B cell (primary cell): Measurements from ENCODE around the gene CHST11. TPM values are rescaled to one million over a fixed set of nuclear protein-coding genes. Genes with fewer than 3 reads are reported as not detected.

Source experiments
- ATAC-seq: fragments of 200-7000 bp; cut with Tn5 transposase; one replicate; pipeline ENCODE4 v1.10.0; 2021; ENCODE audit warnings: low read depth, mild to moderate bottlenecking, moderate number of reproducible peaks, moderate library complexity
- CTCF ChIA-PET: fragments of 350-600 bp; sonication (Branson Sonifier 250); formaldehyde crosslinking; loops from one replicate; lab custom pipeline; 2021; ENCODE audit warnings: antibody characterized with exemption, inconsistent platforms; lab: Charles Lee
- POLR2A ChIA-PET: fragments of 350-600 bp; sonication (Branson Sonifier 250); formaldehyde crosslinking; loops from one replicate; lab custom pipeline; 2021; ENCODE audit warnings: antibody characterized with exemption; lab: Charles Lee
- DNase-seq: peaks from one replicate; pipeline ENCODE4 v3.0.0; 2013
- H2AFZ ChIP-seq: 2 replicates; pipeline ENCODE4 v1.6.1; 2012; ENCODE audit warnings: mild to moderate bottlenecking, low read depth, low read length; ENCODE audit not compliant: insufficient read depth, poor library complexity, severe bottlenecking
- H3K27ac ChIP-seq, 2 donors: 1 replicate in 1 of 2; 2 replicates in 1 of 2; pipeline ENCODE4 v1.5.1; 2012 to 2013; ENCODE audit warnings: low read length in 2 of 2, mild to moderate bottlenecking in 2 of 2, moderate library complexity in 1 of 2
- H3K27me3 ChIP-seq, 4 experiments: fragments of 200-600 bp in 1 of 4; sonication (generic) in 1 of 4; replicated peaks in 1 of 4; 1 replicate in 2 of 4; 2 replicates in 2 of 4; pipeline versions ENCODE4 v1.6.1 to v1.7.0; 2013 to 2016; ENCODE audit warnings: low read length in 3 of 4, mild to moderate bottlenecking in 2 of 4, mixed read lengths in 1 of 4, moderate library complexity in 1 of 4; ENCODE audit not compliant: insufficient read depth in 4 of 4, control insufficient read depth in 3 of 4; ENCODE audit errors: control extremely low read depth in 1 of 4
- H3K36me3 ChIP-seq, 2 experiments: replicated peaks in 1 of 2; 1 replicate in 1 of 2; 2 replicates in 1 of 2; pipeline versions ENCODE4 v1.6.1 to v1.7.1; 2013; ENCODE audit warnings: low read length in 1 of 2; ENCODE audit not compliant: insufficient read depth in 2 of 2, control insufficient read depth in 1 of 2; ENCODE audit errors: control extremely low read depth in 1 of 2, extremely low read depth in 1 of 2
- H3K4me1 ChIP-seq, 2 donors: fragments of 200-600 bp in 1 of 2; sonication (generic) in 1 of 2; 1 replicate in 1 of 2; 2 replicates in 1 of 2; pipeline versions ENCODE4 v1.5.1 to v1.6.1; 2013 to 2017; ENCODE audit warnings: low read length in 2 of 2; ENCODE audit not compliant: control insufficient read depth in 2 of 2, insufficient read depth in 2 of 2
- H3K4me2 ChIP-seq: replicated peaks from 2 replicates; pipeline ENCODE3; 2012; ENCODE audit warnings: mild to moderate bottlenecking, low read depth, low read length; ENCODE audit not compliant: poor library complexity, severe bottlenecking
- H3K4me3 ChIP-seq, 5 experiments: fragments of 200-600 bp in 1 of 5; sonication (generic) in 1 of 5; 1 replicate in 3 of 5; 2 replicates in 2 of 5; pipeline versions ENCODE4 v1.5.1 to v1.7.0; 2011 to 2016; ENCODE audit warnings: low read length in 4 of 5, mild to moderate bottlenecking in 4 of 5, low read depth in 2 of 5, control low read depth in 1 of 5, moderate library complexity in 1 of 5; ENCODE audit not compliant: insufficient read depth in 1 of 5; ENCODE audit errors: control extremely low read depth in 1 of 5, extremely low read depth in 1 of 5
- H3K79me2 ChIP-seq: fragments of 200-600 bp; sonication (generic); one replicate; pipeline ENCODE4 v1.6.0; 2016; ENCODE audit warnings: low read length; ENCODE audit not compliant: control insufficient read depth, insufficient read depth
- H3K9ac ChIP-seq: fragments of 200-600 bp; sonication (generic); 2 replicates; pipeline ENCODE4 v1.6.1; 2017; ENCODE audit warnings: mild to moderate bottlenecking, low read length, moderate library complexity
- H3K9me3 ChIP-seq, 3 donors: one replicate each; pipeline versions ENCODE4 v1.6.1 to v1.7.1; 2013; ENCODE audit warnings: low read length in 2 of 3; ENCODE audit not compliant: control insufficient read depth in 2 of 3, insufficient read depth in 1 of 3; ENCODE audit errors: control extremely low read depth in 1 of 3
- H4K20me1 ChIP-seq: 2 replicates; pipeline ENCODE4 v1.6.0; 2012; ENCODE audit warnings: mild to moderate bottlenecking, low read length; ENCODE audit not compliant: insufficient read depth, control insufficient read depth, poor library complexity, severe bottlenecking
- H3K27ac Mint-ChIP-seq: one replicate; pipeline ENCODE4 v1.8.0; 2021; ENCODE audit warnings: mixed read lengths
- H3K27me3 Mint-ChIP-seq: one replicate; pipeline ENCODE4 v1.8.0; 2021; ENCODE audit warnings: mixed read lengths
- H3K4me1 Mint-ChIP-seq: one replicate; pipeline ENCODE4 v1.8.0; 2021; ENCODE audit warnings: mixed read lengths
- H3K4me3 Mint-ChIP-seq: one replicate; pipeline ENCODE4 v1.8.0; 2021; ENCODE audit warnings: mixed read lengths
- H3K9me3 Mint-ChIP-seq: one replicate; pipeline ENCODE4 v1.8.0; 2022; ENCODE audit warnings: mixed read lengths; ENCODE audit not compliant: insufficient read depth
- CTCF ChIP-seq: fragments of 200-600 bp; IDR thresholded peaks from one replicate; pipeline ENCODE4 v1.8.0; 2022; ENCODE audit warnings: antibody characterized with exemption, mild to moderate bottlenecking
- EZH2 ChIP-seq: IDR thresholded peaks from 2 replicates; pipeline ENCODE4 v1.6.1; 2012; ENCODE audit warnings: borderline replicate concordance, low read depth, mild to moderate bottlenecking, moderate library complexity, low read length; ENCODE audit not compliant: insufficient read depth, poor library complexity, severe bottlenecking
- WGBS: methylation state at CpG from one replicate; pipeline ENCODE4 v1.1.5; 2013; ENCODE audit warnings: missing lambda C conversion rate; ENCODE audit not compliant: insufficient coverage; 5-methylcytosine and 5-hydroxymethylcytosine counted together
- intact Hi-C: fragments of 100-400 bp; cut with micrococcal nuclease; formaldehyde crosslinking; loops from one replicate; pipeline ENCODE4 v1.10.0; 2022
- polyA plus RNA-seq: library from polyadenylated mRNA; depleted of rRNA; stranded (reverse); fragments of >200 nt; gene quantifications from 2 replicates; pipeline ENCODE4 v1.2.3, GENCODE V29; 2012
- total RNA-seq, 2 donors: library from RNA; stranded (reverse); fragments of 120-200 nt in 1 of 2; gene quantifications; 1 replicate in 1 of 2; 2 replicates in 1 of 2; pipeline versions ENCODE4 v1.2.3 to v1.2.4, GENCODE V29; 2013 to 2022

The CHST11 gene
- total and polyA plus RNA-seq, 2 donors (not counting 1 experiment from before 2014, with no cell fraction given), result 46.3 to 152 TPM

- CTCF ChIA-PET, result interaction anchor here (0.7 to 4.0 kb wide), 6 partner anchors 12 to 391 kb away, joined by 3 to 29 read pairs (median 7); partner anchors contain the start of gene CHST11
- Histone ChIP-seq H3K27ac (peak overlapping the region in 1 of 2 donors; percentile 87), H3K4me3 (no peak overlapping the region), H3K27me3 (no peaks in the 10 kb centered on the region), H2AFZ (no peak overlapping the region), H4K20me1 (peaks cover 8% of the 10 kb centered on the region), H3K9me3 (peaks cover 1 to 19% (median 15%) of the 10 kb centered on the region in 3 donors), H3K4me2 (no peak overlapping the region), H3K79me2 (peaks cover 72% of the 10 kb centered on the region), H3K4me1 (peaks cover 37 to 55% of the 10 kb centered on the region in 2 donors), H3K9ac (no peak overlapping the region), H3K36me3 (peaks cover 1 to 9% of the 10 kb centered on the region in 2 experiments)
- TF ChIP-seq CTCF (no peak), EZH2 (no peak)
- intact Hi-C loops, result loop anchor here (2.0 to 5.0 kb wide), 2 partner anchors 15 to 34 kb away; no protein-coding TSS in a partner anchor
- POLR2A ChIA-PET, result interaction anchor here (1.3 kb wide), 1 partner anchor 12 kb away, joined by 4 read pairs; no protein-coding TSS in a partner anchor
- H3K9me3 Mint-ChIP-seq, result peaks cover 12% of the 10 kb centered on the region
- H3K4me1 Mint-ChIP-seq, result peaks cover 75% of the 10 kb centered on the region
- DNase-seq (no peak), ATAC-seq (no peak)
- H3K27ac Mint-ChIP-seq, result peak overlapping the region; percentile 56
- H3K4me3 Mint-ChIP-seq, result no peak overlapping the region
- no peaks in the 10 kb centered on the region for H3K27me3 Mint-ChIP-seq
- whole genome bisulfite sequencing, result 94% methylated on average over 4 of the region's 5 CpGs
Measured at GRCh38 chr12:104567832-104568486, 111.2 kb downstream of the CHST11 start.

GRCh38 chr12:104568487-104568868 lies 111.7 kb downstream of the CHST11 start:
- Histone ChIP-seq H3K4me3 (no peak overlapping the region), H3K36me3 (peaks cover 1 to 9% of the 10 kb centered on the region in 2 experiments), H2AFZ (no peak overlapping the region), H3K79me2 (peaks cover 67% of the 10 kb centered on the region), H3K4me1 (peaks cover 37 to 55% of the 10 kb centered on the region in 2 donors), H3K27me3 (no peaks in the 10 kb centered on the region), H4K20me1 (peaks cover 8% of the 10 kb centered on the region), H3K4me2 (peak overlapping the region; percentile 68), H3K9ac (peak overlapping the region; percentile 6), H3K9me3 (peaks cover 1 to 19% (median 15%) of the 10 kb centered on the region in 3 donors), H3K27ac (peak overlapping the region in 1 of 2 donors; percentile 87)
- Mint-ChIP-seq H3K4me3 (peak overlapping the region; percentile 3), H3K9me3 (peaks cover 9% of the 10 kb centered on the region), H3K27me3 (no peaks in the 10 kb centered on the region), H3K4me1 (peaks cover 74% of the 10 kb centered on the region), H3K27ac (peak overlapping the region; percentile 56)
- no peak for ATAC-seq
- TF ChIP-seq CTCF (no peak), EZH2 (no peak)
- intact Hi-C loops, result loop anchor here (5.0 kb wide), 1 partner anchor 34 kb away; no protein-coding TSS in a partner anchor
- ChIA-PET CTCF (interaction anchor here (0.7 to 4.0 kb wide), 7 partner anchors 15 to 391 kb away, joined by 3 to 29 read pairs (median 5); partner anchors contain the start of gene CHST11), POLR2A (interaction anchor here (1.3 to 3.7 kb wide), 2 partner anchors 12 to 111 kb away, joined by 4 to 26 read pairs; partner anchors contain the start of gene CHST11)
- no CpG with 5 or more reads among the region's 1 CpG for WGBS
- DNase-seq, result no peak
